GM19240 (cell line): ENCODE results near the gene TMEM184A.

Experiments
- DNase-seq: peaks from one replicate; pipeline ENCODE4 v3.0.0; 2011; ENCODE audit warnings: low spot score; ENCODE audit not compliant: insufficient read length

TMEM184A gene

GRCh38 chr7:1540776-1541271 lies 15.2 kb downstream of the TMEM184A start:
- DNase-seq: no peak

DNA sequence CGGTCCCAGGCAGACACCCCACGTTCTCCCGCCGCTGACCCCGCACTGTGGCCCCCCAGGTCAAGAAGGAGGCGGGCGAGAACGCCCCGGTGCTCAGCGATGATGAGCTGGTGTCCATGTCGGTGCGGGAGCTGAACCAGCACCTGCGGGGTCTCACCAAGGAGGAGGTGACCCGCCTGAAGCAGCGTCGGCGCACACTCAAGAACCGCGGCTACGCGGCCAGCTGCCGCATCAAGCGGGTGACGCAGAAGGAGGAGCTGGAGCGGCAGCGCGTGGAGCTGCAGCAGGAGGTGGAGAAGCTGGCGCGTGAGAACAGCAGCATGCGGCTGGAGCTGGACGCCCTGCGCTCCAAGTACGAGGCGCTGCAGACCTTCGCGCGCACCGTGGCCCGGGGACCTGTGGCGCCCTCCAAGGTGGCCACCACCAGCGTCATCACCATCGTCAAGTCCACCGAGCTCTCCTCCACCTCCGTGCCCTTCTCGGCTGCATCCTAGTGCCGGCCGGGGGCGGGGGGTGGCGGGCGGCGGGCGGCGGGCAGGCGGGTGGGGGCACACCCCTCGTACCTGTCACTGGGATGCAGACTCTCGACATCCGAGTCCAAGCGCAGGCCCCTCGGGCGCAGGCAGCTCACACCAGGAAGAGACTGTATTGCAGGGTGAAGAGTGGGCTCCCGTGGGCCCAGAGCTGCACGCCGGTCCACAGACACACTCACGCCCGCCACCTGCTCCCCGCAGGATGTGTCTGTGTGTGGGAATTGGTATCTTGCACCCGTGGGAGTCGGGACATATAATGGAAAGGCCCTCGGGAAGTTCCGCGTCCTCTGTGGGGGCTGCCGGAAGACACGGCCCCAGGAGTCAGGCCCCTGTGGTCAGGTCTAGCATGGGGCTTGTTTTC lies 15.9 kb downstream of the TMEM184A start:
- DNase-seq: no peak

DNA sequence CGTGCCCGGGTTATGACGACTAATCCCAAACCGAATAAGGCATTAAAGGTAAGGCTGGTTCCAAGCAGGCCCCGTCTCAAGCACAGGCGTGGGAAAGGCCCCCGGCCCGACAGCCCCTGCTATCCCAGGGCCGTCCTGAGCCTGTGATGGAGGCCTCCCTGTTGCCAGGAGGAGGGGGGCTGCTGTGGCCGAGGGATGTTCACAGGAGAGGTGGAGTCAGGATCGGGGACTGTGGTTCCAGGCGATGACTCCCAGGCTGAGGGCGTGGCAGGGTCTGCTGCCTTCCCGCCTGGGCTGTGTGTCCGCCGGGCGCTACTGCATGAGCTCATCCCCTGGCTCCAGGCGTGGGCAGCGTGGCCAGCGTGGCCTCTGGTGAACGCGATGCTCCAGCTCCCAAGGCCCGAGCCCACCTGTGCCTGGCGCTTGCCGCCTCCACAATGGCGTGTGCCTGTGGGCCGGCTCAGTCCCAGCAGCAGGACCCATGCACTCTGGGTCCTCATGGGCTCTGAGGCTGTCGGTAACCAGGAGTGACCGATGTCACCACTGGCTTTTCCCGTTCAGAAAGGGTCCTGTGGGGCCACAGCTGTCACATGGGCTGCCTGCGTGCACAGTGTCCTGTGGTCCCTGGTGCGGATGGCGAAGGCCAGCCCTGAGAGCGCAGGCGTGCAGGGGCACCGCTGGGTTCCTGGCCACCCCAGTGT lies 16.7 kb downstream of the TMEM184A start:
- DNase-seq: no peak

GRCh38 chr7:1538544-1539180 lies 17.3 kb downstream of the TMEM184A start:
- no peak for DNase-seq

GRCh38 chr7:1537535-1538412 lies 18.2 kb downstream of the TMEM184A start:
- DNase-seq: no peak

DNA sequence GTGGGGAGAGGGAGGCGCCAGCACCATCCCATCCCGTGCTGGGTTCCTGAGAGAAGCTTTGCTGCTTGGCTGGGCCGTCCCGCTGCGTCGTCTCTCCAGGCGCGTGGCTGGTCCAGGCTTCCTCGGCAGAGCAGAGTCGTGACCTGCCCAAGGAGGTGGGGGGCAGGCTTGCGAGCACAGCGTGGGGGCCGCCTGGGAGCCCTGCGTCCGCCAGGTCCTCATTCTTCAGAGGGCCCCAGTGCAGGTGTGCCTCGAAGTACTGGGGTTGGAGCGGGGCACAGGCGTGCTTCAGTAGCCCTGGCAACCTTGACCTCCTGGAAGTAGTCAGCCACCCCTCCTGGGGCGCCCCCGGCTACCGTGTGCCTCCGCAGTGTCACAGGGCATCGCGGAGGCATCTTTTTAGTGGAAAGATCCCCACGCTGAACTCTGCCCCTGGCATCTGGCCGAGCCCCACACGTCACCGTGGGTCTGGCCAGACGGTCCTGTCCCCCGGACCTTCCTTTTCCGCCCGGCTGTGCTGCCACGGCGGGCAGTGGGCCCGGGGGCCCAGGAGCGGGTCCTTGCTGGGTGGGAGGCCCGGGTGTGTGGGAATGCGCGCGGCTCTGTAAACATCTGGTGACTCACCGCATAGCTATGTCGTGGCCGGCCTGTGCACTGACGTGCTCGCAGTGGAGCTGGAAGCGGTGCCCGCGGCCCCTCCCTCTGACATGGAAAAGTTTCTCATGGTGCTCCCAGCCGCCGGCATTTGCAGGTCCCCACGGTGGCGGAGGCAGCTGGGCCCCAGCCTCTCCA lies 19.1 kb downstream of the TMEM184A start:
- no peak for DNase-seq

DNA sequence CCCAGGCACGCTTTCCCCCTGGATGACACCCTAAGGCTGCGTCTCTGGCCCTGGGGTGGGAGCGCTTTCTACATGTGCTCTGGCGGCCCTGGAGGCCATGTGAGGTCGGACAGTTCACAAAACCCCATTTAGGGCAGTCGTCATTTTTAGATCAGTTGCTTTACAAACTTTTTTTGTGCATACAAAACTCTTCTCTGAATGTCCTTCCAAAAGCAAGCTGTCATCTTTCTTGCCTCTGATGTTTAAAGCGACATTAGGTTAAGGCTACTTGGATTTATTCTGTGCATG lies 19.6 kb downstream of the TMEM184A start:
- DNase-seq: no peak

- no peak for DNase-seq
Measured at GRCh38 chr7:1535701-1536454, 20.1 kb downstream of the TMEM184A start.

DNA sequence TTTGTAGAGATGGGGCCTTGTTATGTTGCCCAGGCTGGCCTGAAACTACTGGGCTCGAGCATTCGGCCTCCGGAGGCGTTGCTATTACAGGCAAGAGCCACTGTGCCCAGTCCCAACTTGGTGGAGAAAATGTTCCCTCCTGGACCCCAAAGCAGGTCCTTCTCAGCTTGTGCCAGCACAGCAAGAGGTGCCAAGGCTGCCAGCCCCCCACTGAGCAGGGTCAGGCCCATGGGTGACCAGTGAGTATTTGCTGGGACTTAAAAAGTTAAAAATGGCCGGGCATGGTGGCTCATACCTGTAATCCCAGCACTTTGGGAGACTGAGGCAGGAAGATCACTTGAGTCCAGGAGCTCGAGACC lies 20.9 kb downstream of the TMEM184A start:
- no peak for DNase-seq

DNA sequence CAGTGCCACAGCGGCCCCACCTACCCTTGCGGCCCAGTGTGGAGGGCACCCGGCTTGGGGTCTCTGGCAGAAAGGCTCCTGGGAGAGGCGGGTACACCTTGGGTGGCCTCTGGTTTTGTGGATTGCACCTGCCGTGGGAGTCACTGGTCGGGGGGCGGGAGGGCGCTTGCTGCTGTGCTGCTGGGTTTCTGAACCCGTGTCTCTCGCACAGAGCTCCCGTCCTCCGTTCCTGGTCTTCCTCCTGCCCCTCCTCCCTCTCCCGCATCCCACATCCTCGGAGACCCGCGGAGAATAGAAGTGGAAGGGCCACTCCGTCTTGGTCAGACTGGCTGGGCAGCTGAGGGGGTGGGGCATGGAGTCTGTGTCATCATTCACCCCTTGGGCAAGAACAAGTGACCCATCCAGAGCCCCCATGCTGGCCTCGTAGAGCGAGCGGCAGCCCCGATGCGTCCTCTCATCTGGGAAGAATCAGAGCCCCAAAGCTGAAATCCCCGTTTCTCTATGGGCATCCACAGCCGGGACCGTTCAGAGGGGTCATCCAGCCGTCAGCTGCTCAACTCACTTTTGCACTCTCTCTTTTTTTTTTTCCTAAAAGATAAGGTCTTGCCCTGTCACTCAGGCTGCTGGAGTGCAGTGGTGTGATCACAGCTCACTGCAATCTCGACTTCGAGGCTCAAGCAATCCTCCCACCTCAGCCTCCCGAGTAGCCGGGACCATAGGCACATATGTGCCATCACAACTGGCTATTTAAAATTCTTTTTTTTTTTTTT lies 21.5 kb downstream of the TMEM184A start:
- DNase-seq: no peak

DNA sequence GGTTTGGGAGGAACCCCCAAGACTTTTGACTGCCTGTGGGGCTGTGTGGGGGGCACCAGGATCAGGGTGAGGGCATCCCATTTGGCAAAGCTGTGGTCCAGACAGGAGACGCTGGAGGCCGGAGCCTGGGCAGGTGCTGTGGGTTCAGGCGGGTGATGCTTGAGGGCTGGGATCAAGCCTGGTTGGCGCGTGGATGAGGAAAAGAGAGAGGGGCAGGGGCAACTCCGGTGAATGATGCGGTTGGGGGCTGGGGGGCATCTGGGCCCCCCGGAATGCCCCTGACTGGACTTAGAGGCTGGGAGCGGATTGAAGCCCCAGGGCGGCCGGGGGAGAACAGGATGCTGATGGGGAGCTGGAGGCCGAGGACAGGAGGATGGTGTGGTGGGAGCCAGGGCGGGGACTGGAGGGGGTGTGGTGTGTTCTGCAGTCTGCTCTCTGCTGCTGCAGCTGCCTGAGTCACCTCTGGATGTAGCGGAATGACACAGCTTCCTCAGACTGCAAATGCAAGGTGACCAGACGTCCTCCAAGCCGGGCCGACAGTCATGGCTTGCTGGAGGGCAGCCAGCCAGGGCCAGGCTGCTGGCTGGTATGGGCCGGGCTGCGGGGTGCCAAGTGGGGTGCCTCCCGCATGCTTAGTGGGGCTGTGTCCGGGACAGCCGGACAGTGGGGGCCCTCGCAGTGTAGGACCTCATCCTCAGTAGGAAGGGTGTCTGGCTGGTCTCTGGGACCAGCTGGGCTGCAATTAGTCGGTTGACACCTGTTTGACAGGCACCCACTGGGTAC lies 22.3 kb downstream of the TMEM184A start:
- DNase-seq: peak; percentile 86

DNA sequence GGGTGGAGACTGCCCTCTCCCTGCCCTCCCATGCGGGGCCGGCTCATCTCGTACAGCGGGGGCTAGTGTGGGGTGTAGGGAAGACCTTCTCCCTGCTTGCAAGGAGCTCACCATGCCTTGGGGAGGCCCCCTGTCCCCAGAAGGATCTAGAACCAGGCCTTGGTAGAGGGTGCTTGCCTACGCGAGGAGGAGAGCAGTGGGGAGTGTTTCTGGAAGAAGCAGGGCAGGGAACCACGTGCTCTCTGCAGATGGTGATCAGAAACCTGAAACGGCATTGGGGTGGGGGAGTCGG lies 22.8 kb downstream of the TMEM184A start:
- DNase-seq: no peak

- peak; percentile 63 for DNase-seq
Measured at GRCh38 chr7:1532456-1533254, 23.4 kb downstream of the TMEM184A start.

DNA sequence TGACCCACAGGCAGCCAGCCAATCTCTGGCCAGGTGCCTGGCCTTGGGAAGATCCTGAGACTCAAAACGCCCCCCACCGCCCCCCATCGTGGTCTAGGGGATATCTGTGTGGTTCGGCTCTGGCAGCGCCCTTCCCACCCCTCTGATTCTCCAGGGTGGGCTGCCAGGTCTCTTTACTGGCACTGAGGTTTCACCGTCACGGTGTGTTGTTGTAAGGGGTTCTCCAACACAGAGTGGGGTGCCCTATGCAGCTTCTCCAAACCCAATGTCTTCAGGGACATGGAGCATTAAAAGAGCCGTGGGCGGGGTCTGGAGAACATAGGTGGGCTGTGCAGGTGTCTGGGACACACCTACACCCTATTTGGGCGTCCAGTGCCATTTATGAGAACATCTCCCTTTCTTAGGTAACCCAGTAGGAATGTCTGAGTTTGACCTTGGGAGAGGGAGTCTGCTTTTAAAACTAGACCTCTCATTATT lies 24.0 kb downstream of the TMEM184A start:
- DNase-seq: no peak

DNA sequence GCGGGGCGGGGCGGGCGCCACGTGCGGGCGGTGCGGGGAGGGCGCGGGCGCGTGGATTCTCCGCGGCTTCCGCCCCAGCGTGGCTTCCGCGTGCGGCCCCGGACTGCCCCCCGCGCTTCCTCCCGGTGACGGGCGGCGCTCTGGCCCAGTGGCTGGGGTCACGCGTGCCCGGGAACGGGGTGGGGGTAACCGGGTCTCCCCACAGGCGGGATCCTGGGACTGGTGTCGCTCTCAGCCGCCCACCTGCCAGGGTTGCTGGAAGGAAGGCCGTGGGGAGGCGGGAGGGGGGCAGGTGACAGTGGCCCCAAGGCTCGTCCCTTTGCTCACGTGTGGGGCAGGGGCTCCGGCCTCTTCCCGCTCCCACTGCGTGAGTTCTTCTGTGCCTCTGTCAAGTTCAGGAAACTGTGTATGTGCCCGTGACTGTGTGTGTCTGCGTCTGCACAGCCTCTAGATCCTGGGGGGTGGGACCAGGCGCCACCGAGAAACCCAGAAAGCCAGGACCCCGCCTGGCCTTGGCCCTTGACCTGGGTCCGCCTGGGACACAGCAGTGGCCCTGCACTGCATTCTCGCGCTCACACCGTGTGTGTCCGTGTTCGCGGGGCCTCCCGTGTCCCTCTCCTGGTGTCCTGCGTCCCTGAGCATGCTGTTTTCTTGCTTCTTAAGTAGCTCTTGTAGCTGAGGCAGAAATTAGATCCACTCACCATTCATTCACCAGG lies 24.6 kb downstream of the TMEM184A start:
- no peak for DNase-seq

GRCh38 chr7:1530946-1531262 lies 25.1 kb downstream of the TMEM184A start:
- no peak for DNase-seq
